Measurements from ENCODE around the gene LGALSL.

The LGALSL gene

DNA sequence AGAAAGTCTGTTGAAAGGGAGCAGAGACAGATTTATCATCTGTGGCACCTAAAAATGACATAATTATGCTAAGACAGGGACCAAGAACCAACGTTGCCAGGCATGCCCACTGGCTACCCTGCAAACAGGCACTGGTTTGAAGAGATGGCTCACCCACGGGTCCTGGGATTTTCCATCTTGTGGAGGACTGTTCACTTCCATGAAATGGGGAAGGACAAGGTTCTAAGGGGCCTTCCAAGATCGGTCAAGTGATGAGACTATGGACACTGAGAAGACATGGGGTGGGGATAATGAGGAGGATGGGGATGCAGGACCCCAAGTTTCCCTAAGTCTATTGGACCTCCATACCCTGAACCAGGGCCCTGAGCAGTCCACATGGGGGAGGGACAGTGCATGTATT is 18.9 kb downstream of the LGALSL start:
- DNase-seq = no peak

DNA sequence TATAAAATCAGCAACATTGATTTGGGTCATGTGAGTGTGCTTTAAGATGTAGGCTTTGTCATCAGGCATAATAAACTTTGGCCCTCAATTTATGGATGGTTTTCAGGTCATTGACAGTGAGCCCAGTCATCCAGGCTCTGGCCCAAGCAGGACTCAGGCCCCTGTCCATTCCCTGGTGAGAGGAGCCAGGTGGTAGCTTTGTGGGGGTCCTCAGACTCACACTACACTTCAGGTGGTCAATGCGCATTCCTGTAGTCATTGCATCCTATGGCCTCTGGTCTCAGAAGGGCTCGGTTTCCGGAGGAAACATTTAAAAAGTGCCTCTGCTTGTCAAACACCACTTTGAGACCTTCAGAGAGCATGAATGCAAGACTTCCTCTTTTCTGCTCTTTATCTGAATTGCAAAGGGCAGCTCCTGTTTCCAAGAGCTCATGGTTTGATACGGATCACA is 20.2 kb downstream of the LGALSL start:
- DNase-seq = no peak

DNA sequence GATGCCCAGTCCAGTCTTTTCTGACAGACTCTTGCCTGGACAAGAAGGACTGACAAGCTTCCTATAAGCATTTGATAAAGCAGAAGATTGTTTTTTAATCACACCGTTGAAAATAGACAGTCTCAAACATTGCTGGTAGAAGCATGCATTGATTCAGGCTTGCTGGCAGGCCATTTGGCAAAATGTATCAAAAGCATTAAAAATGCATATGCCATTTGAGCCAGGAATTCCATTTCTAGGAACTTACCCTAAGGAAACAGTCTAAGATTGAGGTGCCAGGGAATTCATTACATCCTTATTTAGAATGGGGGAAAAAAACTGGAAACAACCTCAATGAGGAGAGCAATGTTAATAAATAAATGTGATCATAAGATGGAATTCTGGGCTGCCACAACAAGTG is 20.7 kb downstream of the LGALSL start:
- DNase-seq = no peak

DNA sequence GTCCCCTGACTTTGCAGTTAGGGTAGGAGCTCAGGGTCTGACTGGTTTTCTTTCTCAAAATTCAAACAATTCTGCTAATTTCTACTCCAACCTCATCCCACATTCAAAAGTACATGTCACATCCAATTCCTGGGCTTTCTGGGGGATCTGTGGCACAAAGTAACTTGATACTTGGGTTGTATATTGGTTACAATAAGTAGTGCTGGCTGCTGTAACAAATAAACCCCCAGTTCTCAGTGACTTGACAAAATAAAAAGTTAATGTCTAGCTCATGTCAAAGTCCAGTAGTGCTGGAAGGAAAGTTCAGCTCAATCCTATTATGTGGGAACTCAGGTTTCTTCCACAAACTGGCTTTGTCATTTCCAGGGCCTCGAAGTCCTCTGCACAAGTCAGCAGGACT is 23.1 kb downstream of the LGALSL start:
- DNase-seq = no peak

DNA sequence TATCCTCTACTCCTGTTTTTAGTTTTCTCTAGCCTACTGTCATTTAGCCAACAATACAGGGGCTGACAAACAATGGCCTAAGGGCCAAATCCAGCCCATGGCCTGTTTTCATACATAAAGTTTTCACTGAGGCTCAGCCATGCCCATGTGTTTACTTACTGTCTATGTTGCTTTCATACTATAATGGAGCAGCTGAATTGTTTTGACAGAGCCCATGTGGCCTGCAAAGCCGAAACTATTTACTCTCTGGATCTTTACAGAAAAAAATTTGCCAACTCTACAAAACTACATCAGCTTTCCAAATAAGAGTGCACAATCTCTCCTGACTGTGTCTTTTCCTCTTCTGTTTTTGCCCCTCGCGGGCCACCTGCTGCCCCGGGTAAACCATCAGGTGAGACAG is 24.0 kb downstream of the LGALSL start:
- no peak for DNase-seq

DNA sequence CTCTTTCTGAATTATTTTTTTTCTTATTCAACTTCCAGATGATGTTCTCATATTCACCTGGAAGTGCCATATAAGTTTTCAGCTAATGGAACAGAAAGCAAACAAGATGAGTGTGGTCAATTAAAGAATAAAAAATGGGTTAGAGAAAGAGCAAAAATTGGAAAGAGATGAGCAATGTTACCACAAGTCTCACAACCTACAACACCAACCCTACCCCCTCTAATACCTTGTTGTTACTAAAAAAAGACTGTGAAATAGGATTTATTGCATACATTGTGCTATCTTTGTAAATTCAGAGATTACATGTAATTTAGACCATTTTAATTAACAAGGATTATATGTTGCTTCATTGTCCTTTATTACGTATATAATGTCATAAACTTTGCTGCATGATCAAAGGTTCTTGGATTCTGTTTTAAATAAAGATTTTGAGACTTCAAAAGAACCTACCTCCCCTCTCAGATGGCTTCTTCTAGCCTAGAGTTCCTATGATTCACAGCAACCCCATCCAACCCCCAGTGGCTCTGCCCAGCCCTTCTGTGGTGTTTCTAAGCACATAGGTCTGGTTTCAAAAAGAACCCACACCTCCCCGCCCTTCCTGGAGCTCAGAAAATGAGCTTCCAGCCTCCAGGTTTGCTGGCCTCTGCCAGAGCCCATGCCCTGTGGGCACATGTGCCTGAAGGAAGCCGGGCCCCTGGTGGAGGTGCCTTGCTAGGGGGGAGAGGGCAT is 24.7 kb downstream of the LGALSL start:
- DNase-seq = no peak

DNA sequence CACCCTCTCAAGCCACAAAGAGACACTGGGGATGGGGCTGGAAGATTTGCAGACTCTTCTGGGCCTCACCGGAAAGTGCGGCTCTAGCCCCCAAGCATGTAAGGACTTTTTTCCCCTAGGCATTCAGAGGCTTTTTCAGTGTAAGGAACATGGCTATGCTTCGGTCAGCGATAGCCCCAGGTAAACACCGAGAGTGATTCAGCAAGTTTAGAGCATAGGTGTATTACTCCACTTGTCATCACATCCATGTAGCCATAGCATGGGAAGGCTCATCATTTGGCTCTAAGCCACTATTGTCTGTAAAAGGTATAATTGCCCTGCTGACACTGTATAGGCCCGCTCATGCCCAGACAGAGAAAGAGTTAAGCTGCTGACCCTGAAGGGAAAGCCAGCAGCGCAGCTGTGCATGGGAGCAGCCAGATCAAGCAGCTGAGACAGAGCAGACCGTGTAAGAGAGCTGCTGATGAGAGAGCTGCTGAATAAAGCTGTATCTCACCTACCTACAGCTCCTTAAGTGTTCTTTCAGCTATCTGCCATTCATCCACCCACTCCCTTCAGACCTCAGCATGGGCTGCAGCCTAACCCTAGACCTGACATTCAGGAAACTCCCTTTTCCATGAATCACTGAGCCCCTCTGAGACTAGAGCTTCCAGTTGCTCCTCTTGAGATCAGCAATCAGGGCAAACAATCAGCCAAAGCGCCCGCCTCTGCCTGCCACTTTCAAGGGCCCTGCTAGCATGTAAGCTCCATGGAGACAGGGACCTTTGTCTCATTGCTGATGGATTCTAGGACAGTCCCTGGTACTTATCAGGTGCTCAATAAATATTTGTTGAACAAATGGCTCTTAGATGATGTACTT is 25.5 kb downstream of the LGALSL start:
- DNase-seq = no peak

DNA sequence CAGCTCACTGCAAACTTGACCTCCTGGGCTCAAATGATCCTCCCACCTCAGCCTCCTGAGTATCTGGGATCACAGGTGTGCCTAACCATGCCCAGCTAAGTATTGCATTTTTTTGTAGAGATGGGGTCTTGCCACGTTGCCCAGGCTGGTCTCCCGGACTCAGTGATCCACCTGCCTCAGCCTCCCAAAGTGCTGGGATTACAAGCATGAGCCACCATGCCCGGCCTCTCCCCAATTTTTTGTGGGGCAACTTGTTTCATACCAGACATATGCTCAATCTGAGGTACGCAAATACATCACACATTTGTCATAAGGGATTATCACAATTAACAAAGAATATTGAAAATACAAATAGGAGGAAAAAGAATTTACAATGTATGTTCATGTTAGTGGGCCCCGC is 27.7 kb downstream of the LGALSL start:
- DNase-seq = no peak

DNA sequence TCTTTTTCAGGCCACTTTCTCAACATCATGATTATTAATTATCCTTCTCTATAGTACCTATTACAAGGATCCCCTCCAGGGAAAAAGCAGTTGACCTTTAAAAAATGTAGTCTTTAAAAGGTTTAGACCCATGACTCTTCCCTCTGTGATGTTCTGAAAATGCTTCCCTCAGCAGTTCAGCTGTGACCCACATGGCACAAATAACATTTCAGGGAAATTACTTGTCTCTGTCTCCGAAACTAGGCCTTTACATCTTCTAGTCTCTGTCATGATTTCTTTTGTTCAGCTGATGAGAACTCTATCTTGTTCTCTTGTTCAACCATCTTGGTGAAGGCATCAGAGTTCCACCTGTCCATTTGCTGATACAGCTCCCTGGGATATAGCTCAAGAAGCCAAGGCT is 28.3 kb downstream of the LGALSL start:
- DNase-seq = no peak

DNA sequence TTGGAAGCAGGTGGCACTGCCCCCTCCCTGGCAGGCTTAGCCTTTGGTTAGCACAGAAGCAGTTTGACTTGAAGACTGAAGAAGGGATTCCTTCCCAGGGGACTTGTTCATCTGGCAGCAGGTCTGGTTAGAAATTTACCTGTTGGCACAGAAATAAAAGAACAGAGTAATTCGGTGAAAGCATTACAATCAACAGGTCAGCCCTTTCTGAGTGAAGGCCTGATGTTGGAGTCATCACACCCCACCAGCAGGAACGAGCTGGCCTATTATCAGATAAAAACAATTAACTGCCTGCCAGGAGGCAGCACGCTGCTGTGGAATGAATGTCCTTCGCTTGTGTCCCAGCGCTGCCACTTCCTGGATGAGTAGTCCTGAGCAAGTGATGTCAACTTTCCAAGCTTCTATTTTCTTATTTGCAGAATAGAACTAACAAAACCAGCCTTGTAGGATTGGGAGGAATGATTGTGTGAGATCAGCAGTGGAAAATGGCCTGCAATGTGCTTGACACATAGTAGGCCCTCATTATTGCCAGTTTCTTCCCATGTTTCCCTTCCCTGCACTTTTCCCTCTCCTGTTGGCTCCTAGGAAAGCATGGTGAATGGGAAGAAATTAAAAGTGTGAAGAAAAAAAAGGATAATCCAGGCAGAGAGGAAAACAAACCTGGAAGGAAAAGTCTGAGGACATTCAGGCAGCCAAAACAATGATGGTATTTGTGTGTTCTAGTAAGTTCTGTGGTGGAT is 29.0 kb downstream of the LGALSL start:
- DNase-seq = no peak

DNA sequence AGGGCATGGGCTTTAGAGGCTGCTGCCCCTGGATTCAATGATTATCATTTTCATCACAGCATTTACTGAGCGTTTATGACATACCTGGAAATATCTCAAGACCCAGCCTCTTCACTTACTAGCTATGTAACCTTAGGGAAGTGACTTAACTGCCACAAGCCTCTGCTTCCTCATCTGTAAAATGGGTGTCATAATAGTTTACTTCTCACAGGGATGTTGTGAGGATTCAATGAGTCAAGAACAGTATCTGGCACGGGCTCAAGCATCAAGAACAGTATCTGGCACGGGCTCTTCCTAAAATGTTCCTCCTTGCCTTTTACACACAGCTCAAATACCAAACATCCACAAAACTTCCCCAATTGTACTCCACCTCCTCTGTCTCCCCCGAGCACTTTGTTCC is 31.4 kb downstream of the LGALSL start:
- DNase-seq = no peak

DNA sequence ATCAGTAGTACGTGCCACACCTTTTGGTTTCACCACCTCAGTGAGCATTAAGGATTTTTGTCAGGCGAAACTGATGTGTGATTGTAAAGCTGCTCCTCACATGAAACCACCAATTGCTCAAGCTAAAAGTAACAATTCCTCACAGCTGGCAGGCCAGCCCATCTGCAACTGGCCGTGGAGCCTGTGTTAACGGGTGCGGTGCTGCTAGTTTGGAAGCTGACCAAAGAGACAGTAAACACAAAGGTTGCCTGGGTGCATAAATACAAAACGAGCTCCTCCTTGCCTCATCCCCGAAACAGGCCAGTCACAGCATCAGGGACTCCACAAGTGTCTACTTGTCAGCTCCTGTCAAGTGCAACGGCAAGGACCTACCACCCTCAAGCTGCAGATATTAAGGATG is 32.0 kb downstream of the LGALSL start:
- no peak for DNase-seq

DNA sequence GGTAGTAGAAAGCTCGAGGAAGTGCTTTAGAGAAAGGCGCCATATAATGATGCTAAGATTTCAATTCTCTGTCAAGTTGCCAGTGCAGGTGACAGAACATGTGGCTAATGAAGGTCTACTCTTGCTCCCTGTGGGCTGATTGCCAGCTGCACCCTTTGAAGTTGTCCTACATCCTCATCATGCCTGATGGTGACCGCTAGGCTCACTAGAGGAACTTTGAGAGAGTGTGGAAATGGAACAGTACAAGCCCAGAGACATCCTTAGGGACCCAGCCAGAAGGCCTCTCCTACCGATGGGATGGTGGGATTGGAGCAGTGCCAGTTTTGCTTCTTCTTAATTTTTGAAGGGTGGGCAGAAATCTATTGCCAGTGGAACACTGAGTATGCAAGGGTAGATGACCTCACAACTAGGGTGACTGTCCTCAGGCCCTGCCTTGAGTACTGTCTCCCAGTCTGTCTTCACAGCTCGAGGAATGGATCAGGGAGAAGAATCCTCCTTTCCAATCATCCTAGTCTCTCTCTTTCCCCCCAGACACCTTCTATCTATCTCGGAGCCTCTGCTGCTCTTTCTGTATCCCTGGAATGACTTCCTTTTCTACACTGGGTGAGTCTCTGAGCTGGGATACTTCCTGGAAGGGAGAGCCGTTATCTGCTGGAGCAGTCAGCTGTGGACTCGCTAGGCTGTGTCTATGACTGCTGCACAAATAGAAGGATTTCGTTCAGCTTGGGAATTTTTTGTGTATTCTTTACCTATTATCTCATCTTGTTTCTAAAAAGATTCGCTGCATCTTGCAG is 33.5 kb downstream of the LGALSL start:
- no peak for DNase-seq

DNA sequence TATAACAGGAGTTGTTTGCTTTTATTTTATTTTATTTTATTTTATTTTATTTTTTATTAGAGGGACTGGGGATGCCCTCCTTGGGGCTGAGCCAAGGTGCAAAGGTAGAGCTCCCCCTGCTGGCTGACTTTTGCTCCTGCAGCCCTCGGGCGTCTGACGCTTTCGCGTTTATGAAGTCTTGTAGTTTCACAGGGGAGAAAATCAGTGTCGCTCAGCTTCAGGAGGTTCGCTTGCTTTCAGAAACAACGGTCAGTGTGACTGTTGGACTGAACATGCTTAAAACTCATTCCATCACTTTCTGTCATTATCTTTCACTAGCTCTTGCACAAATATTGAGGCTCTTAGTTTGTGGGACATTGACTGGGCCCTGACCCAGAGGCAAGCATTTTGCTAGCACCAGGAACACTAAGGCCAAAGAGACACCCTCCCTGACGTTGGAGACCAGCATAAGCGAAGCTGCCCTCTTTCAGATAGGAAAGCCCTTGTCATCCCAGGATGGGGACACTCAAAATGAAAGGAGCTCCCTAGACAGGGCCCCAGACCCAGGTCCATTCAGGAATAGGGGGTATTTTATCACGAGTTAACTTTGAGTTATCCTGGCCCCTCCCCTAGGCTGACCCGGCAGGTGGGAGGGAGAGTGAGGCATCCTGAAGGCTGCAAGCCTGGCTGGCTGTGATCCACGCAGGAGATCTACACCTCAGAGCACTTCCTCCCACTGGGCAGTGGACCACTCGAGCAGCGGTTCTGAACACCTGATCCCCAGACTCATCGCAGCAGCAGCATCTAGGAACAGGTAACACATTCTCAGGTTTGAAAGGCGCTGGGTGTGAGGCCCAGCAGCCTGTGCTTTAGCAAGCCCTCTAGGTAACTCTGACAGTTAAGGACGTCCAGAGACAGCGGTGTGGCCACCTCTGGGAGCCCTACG is 34.4 kb downstream of the LGALSL start:
- DNase-seq = peak; percentile 83

DNA sequence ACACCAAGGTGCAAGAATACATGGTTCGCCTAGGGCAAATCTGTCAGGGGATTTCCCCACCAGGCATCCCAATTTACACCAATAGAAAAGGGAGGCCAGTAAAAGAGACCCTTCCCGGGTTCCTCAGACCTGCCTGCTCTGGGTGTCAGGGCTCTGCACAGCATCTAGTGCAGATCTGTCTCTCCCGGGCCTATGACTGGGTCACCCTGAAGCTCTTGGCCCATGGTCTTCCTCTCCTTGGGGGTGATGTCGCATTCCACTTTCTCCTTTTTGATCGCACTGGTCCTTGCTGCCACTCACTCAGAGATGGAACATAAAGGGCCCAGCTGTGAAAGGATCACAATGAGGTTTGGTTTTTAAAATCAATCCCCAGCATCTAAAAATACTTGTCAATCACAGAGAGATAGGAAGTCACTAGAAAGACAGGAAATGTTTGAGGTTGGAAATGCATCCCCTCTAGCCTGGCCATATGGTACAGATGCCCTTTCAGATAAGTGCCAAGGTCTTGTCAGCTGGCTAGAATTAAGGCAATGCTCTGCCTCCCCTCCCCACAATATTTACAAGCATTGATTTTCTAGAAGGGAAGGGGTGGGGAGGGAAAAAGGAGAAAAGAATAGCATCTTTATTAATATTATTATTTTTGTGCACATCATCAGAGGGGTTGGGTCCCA is 35.3 kb downstream of the LGALSL start:
- DNase-seq = no peak

DNA sequence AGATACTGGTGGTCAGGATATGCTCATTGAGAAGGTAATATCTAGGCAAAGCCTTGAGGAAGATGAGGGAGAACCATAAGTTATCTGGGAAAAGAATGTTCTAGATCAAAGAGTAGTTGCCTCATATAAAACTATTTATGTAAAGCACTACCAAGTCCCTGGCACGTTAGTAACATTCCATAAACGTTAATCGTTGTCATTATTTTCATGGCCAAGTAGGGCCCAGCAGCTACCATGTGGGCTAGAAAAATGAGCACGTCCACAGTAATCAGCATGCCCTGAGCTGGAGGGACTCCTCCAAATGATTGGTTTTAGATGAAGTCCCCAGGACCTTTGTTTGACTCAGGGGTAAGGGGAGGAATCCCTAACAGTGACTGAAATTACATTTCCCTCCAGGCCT is 37.5 kb downstream of the LGALSL start:
- no peak for DNase-seq

DNA sequence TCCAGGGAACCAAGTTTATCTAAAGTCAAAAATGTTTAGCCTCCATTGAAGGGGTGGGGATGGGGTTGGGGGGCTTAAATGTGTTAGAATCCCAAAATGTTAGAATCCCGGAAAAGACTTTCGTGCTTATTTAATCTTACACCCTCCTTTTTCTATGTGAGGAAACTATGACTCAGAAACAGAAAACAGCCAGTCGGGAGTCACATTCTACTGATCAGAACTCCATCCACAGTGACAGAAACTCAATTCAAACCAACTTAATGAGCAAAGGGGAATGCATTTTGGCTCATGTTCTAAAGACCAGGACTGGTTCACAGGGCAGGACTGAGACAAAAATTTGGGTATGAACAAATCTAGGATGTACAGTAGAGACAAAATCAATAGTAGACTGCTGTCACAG is 38.3 kb downstream of the LGALSL start:
- no peak for DNase-seq

DNA sequence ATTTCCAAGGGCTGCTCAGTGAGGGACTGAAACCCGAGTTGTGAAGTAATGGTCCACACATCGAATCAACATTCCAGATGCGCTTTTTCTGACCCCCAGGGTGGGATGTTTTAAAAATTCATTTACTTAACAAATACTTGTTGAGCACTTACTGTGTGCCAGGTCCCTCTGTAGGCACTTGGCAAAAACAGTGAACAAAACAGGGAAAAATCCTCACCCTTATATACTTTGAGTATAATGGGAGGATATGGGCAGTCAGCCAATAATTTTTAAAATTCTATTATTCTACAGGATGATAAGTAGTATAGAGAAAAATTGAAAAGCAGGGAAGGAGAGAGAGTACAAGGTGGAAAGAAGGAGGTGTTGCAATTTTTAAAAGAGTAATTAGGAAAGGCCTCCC is 38.9 kb downstream of the LGALSL start:
- DNase-seq = no peak

DNA sequence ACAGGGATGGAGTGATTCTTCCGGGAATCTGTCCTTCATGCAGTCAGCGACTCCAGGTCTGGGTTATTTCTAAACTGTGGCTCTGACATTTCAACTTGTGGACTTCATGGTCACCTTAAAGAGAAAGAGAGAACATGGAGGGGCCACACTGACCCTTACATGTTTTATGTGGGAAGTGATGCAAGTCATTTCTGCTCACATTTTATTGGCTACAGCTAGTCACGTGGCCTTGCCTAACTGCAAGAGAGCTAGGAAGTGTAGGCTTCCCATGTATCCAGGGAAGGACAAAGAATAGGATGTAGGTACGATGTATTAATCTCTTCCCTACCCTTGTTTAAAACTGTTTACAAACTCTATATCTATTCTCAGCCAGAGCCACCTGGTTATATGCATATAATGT is 39.8 kb downstream of the LGALSL start:
- DNase-seq = no peak

DNA sequence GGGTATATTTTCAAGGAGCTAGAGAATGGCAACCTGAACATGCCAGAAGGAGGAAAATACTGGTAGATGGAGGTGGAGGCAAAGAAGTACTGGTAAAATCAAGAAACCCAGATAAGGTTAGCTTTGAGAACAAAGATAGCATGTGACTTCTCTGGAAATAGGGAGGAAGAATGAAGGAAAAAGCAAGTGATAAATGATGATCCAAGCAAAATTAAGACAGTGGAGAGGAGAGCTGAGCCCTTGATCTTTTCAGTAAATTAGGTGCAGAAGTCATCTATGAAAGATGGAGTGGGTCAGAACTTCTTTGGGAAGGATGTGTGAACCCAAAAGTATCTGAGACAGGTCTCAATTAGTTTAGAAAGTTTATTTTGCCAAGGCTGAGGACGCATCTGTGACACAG is 44.5 kb downstream of the LGALSL start:
- no peak for DNase-seq

DNA sequence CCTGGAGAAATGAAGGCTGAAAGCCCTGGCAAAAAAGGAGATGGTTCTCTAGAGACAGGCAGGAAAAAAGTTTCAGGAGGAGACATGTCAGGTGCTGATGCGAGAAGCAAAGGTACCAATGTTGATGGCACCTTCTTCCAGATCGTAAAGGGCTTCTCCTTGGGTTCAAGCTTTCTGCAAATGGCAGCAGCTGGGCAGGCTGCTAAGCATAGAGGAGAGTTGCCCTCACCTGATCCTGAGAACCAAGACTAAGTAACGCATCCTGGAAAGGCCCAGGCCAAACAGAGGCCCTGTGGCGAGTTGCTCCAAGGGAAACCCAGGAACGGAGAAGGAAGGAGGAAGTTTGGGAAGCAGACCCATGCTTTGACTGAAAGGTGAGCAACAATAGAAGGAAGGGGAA is 46.6 kb downstream of the LGALSL start:
- no peak for DNase-seq

All from NCI-H82 (cell line).